ENCODE results near the gene BEND6.

Gene BEND6

GRCh38 chr6:56955171-56956155 lies 556 bp downstream of the BEND6 start:
- Mint-ChIP-seq H3K9me3 (no peaks in the 10 kb centered on the region), H3K27ac (no peak overlapping the region), H3K27me3 (peaks cover 74% of the 10 kb centered on the region), H3K36me3 (ENCODE audit: low read depth) (no peaks in the 10 kb centered on the region), H3K4me1 (ENCODE audit: low read depth) (peaks cover 21% of the 10 kb centered on the region), H3K4me3 (peak overlapping the region; percentile 80)

GRCh38 chr6:56956491-56956890 lies 1.6 kb downstream of the BEND6 start:
- H3K36me3 Mint-ChIP-seq (ENCODE audit: low read depth) = no peaks in the 10 kb centered on the region
- no peaks in the 10 kb centered on the region for H3K9me3 Mint-ChIP-seq
- no peak overlapping the region for H3K4me3 Mint-ChIP-seq
- H3K4me1 Mint-ChIP-seq (ENCODE audit: low read depth) = peaks cover 21% of the 10 kb centered on the region
- no peak overlapping the region for H3K27ac Mint-ChIP-seq
- H3K27me3 Mint-ChIP-seq = peaks cover 73% of the 10 kb centered on the region

GRCh38 chr6:56957856-56958255 lies 2.9 kb downstream of the BEND6 start:
- no peaks in the 10 kb centered on the region for H3K36me3 Mint-ChIP-seq (ENCODE audit: low read depth)
- no peak overlapping the region for H3K4me3 Mint-ChIP-seq
- peaks cover 21% of the 10 kb centered on the region for H3K4me1 Mint-ChIP-seq (ENCODE audit: low read depth)
- H3K27me3 Mint-ChIP-seq = peaks cover 69% of the 10 kb centered on the region
- H3K9me3 Mint-ChIP-seq = no peaks in the 10 kb centered on the region
- H3K27ac Mint-ChIP-seq = no peak overlapping the region

GRCh38 chr6:56958481-56958880 lies 3.6 kb downstream of the BEND6 start:
- H3K27ac Mint-ChIP-seq = no peak overlapping the region
- H3K27me3 Mint-ChIP-seq = peaks cover 66% of the 10 kb centered on the region
- no peak overlapping the region for H3K4me3 Mint-ChIP-seq
- no peaks in the 10 kb centered on the region for H3K9me3 Mint-ChIP-seq
- H3K36me3 Mint-ChIP-seq (ENCODE audit: low read depth) = no peaks in the 10 kb centered on the region
- peaks cover 16% of the 10 kb centered on the region for H3K4me1 Mint-ChIP-seq (ENCODE audit: low read depth)

GRCh38 chr6:56959094-56959493 lies 4.2 kb downstream of the BEND6 start:
- Mint-ChIP-seq H3K4me3 (no peak overlapping the region), H3K4me1 (ENCODE audit: low read depth) (peaks cover 10% of the 10 kb centered on the region), H3K27me3 (peaks cover 60% of the 10 kb centered on the region), H3K9me3 (no peaks in the 10 kb centered on the region), H3K36me3 (ENCODE audit: low read depth) (no peaks in the 10 kb centered on the region), H3K27ac (no peak overlapping the region)

- Mint-ChIP-seq H3K36me3 (ENCODE audit: low read depth) (no peaks in the 10 kb centered on the region), H3K27me3 (peaks cover 56% of the 10 kb centered on the region), H3K9me3 (no peaks in the 10 kb centered on the region), H3K27ac (no peak overlapping the region), H3K4me1 (ENCODE audit: low read depth) (peaks cover 6% of the 10 kb centered on the region), H3K4me3 (no peak overlapping the region)
Observed at GRCh38 chr6:56959938-56960337, 5.0 kb downstream of the BEND6 start.

GRCh38 chr6:56961151-56961550 lies 6.2 kb downstream of the BEND6 start:
- Mint-ChIP-seq H3K36me3 (ENCODE audit: low read depth) (no peaks in the 10 kb centered on the region), H3K27ac (no peak overlapping the region), H3K4me1 (ENCODE audit: low read depth) (no peaks in the 10 kb centered on the region), H3K27me3 (peaks cover 47% of the 10 kb centered on the region), H3K4me3 (no peak overlapping the region), H3K9me3 (no peaks in the 10 kb centered on the region)

- Mint-ChIP-seq H3K9me3 (no peaks in the 10 kb centered on the region), H3K27ac (no peak overlapping the region), H3K36me3 (ENCODE audit: low read depth) (no peaks in the 10 kb centered on the region)
Observed at GRCh38 chr6:56962441-56962840, 7.5 kb downstream of the BEND6 start.

GRCh38 chr6:56963043-56963442 lies 8.1 kb downstream of the BEND6 start:
- H3K9me3 Mint-ChIP-seq = no peaks in the 10 kb centered on the region

More at GRCh38 chr6:56962441-56962840, 7.5 kb downstream of the BEND6 start:
- H3K27me3 Mint-ChIP-seq = peaks cover 34% of the 10 kb centered on the region
- no peaks in the 10 kb centered on the region for H3K4me1 Mint-ChIP-seq (ENCODE audit: low read depth)
- H3K4me3 Mint-ChIP-seq = no peak overlapping the region

GRCh38 chr6:56963793-56964192 lies 8.9 kb downstream of the BEND6 start:
- no peaks in the 10 kb centered on the region for H3K4me1 Mint-ChIP-seq (ENCODE audit: low read depth)
- peaks cover 21% of the 10 kb centered on the region for H3K27me3 Mint-ChIP-seq
- H3K9me3 Mint-ChIP-seq = no peaks in the 10 kb centered on the region
- no peak overlapping the region for H3K4me3 Mint-ChIP-seq
- no peaks in the 10 kb centered on the region for H3K36me3 Mint-ChIP-seq (ENCODE audit: low read depth)
- no peak overlapping the region for H3K27ac Mint-ChIP-seq

More at GRCh38 chr6:56963043-56963442, 8.1 kb downstream of the BEND6 start:
- no peak overlapping the region for H3K4me3 Mint-ChIP-seq
- peaks cover 28% of the 10 kb centered on the region for H3K27me3 Mint-ChIP-seq
- no peaks in the 10 kb centered on the region for H3K36me3 Mint-ChIP-seq (ENCODE audit: low read depth)
- no peaks in the 10 kb centered on the region for H3K4me1 Mint-ChIP-seq (ENCODE audit: low read depth)
- H3K27ac Mint-ChIP-seq = no peak overlapping the region

- Mint-ChIP-seq H3K27me3 (peaks cover 15% of the 10 kb centered on the region), H3K4me3 (no peak overlapping the region), H3K36me3 (ENCODE audit: low read depth) (no peaks in the 10 kb centered on the region), H3K4me1 (ENCODE audit: low read depth) (no peaks in the 10 kb centered on the region), H3K9me3 (no peaks in the 10 kb centered on the region), H3K27ac (no peak overlapping the region)
Observed at GRCh38 chr6:56965126-56965525, 10.2 kb downstream of the BEND6 start.

- Mint-ChIP-seq H3K4me3 (no peak overlapping the region), H3K36me3 (ENCODE audit: low read depth) (no peaks in the 10 kb centered on the region), H3K4me1 (ENCODE audit: low read depth) (no peaks in the 10 kb centered on the region), H3K27ac (no peak overlapping the region), H3K27me3 (peaks cover 7% of the 10 kb centered on the region), H3K9me3 (no peaks in the 10 kb centered on the region)
Observed at GRCh38 chr6:56970849-56971248, 15.9 kb downstream of the BEND6 start.

- Mint-ChIP-seq H3K27ac (no peak overlapping the region), H3K4me3 (no peak overlapping the region), H3K9me3 (peaks cover 5% of the 10 kb centered on the region), H3K4me1 (ENCODE audit: low read depth) (no peaks in the 10 kb centered on the region), H3K36me3 (ENCODE audit: low read depth) (no peaks in the 10 kb centered on the region), H3K27me3 (peaks cover 5% of the 10 kb centered on the region)
Observed at GRCh38 chr6:56977192-56977591, 22.3 kb downstream of the BEND6 start.

GRCh38 chr6:56978530-56978929 lies 23.6 kb downstream of the BEND6 start:
- no peaks in the 10 kb centered on the region for H3K4me1 Mint-ChIP-seq (ENCODE audit: low read depth)
- H3K9me3 Mint-ChIP-seq = peaks cover 5% of the 10 kb centered on the region
- H3K27ac Mint-ChIP-seq = no peak overlapping the region
- no peaks in the 10 kb centered on the region for H3K36me3 Mint-ChIP-seq (ENCODE audit: low read depth)
- no peak overlapping the region for H3K4me3 Mint-ChIP-seq
- H3K27me3 Mint-ChIP-seq = peaks cover 9% of the 10 kb centered on the region

GRCh38 chr6:56984361-56984760 lies 29.5 kb downstream of the BEND6 start:
- H3K4me1 Mint-ChIP-seq (ENCODE audit: low read depth) = no peaks in the 10 kb centered on the region
- no peak overlapping the region for H3K27ac Mint-ChIP-seq
- no peak overlapping the region for H3K4me3 Mint-ChIP-seq
- H3K36me3 Mint-ChIP-seq (ENCODE audit: low read depth) = no peaks in the 10 kb centered on the region
- H3K27me3 Mint-ChIP-seq = peaks cover 31% of the 10 kb centered on the region
- no peaks in the 10 kb centered on the region for H3K9me3 Mint-ChIP-seq

GRCh38 chr6:56984884-56985283 lies 30.0 kb downstream of the BEND6 start:
- no peaks in the 10 kb centered on the region for H3K9me3 Mint-ChIP-seq
- peaks cover 37% of the 10 kb centered on the region for H3K27me3 Mint-ChIP-seq
- H3K27ac Mint-ChIP-seq = no peak overlapping the region
- no peaks in the 10 kb centered on the region for H3K36me3 Mint-ChIP-seq (ENCODE audit: low read depth)
- no peak overlapping the region for H3K4me3 Mint-ChIP-seq
- no peaks in the 10 kb centered on the region for H3K4me1 Mint-ChIP-seq (ENCODE audit: low read depth)

Measured in stimulated activated naive CD8-positive, alpha-beta T cell treated with anti-CD3 and anti-CD28 coated beads, Interleukin-15, Interleukin-2, amounts not matched to agents 100 ng/mL and 50 ng/mL, for 24 hours (primary cell).